Lower leg skin (tissue), 3 donors: ENCODE results near the gene ABAT.

Experiments
- POLR2A ChIP-seq, 2 donors: fragments of 450-650 bp; IDR thresholded peaks; one replicate each; pipeline ENCODE4 v1.6.1; 2016 to 2017; ENCODE audit warnings: antibody characterized with exemption in 2 of 2, mild to moderate bottlenecking in 1 of 2, moderate library complexity in 1 of 2
- TF ChIP-seq, protein P1 (sequence below), 3 donors: fragments of 450-650 bp; IDR thresholded peaks; one replicate each; pipeline ENCODE4 v1.5.1; 2016; ENCODE audit warnings: antibody characterized with exemption in 3 of 3, mild to moderate bottlenecking in 3 of 3, moderate library complexity in 2 of 3

DNA sequence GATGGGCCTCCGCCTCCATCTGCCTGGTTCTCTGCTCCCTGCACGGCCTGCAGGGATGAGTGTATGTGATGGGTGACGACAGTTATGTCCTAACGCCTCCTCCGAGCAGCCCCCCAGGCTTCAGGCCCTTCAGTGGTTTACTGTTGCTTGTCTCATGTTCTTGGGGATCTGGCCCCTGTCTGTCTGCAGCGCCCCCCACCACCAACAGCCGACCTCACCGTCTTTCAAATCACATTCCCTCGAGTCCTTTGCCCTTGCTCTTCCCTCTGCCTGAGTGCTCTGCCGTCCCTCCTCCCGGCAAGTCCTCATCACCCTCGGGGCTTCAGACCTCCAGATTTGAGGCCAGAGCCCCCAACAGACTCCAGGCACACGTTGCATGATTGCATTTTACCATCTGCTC is 34.7 kb upstream of the ABAT start:
- TF ChIP-seq, protein P1, sequence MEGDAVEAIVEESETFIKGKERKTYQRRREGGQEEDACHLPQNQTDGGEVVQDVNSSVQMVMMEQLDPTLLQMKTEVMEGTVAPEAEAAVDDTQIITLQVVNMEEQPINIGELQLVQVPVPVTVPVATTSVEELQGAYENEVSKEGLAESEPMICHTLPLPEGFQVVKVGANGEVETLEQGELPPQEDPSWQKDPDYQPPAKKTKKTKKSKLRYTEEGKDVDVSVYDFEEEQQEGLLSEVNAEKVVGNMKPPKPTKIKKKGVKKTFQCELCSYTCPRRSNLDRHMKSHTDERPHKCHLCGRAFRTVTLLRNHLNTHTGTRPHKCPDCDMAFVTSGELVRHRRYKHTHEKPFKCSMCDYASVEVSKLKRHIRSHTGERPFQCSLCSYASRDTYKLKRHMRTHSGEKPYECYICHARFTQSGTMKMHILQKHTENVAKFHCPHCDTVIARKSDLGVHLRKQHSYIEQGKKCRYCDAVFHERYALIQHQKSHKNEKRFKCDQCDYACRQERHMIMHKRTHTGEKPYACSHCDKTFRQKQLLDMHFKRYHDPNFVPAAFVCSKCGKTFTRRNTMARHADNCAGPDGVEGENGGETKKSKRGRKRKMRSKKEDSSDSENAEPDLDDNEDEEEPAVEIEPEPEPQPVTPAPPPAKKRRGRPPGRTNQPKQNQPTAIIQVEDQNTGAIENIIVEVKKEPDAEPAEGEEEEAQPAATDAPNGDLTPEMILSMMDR (IDR thresholded peaks at IDR 0.05): no peak
- TF ChIP-seq POLR2A (IDR thresholded peaks at IDR 0.05): no peak
